Right atrium auricular region (tissue), 2 donors: ENCODE data around the gene INPP5D. TPM values are rescaled to one million over a fixed set of nuclear protein-coding genes. Genes with fewer than 3 reads are reported as not detected.

Source experiments
- DNase-seq: peaks from one replicate; pipeline ENCODE4 v3.0.0-alpha.2; 2019; ENCODE audit warnings: low spot score
- H3K27ac ChIP-seq, 2 donors: fragments of 200-600 bp; sonication (generic); 1 replicate in 1 of 2; 2 replicates in 1 of 2; pipeline ENCODE4 v1.5.1; 2016 to 2019
- H3K27me3 ChIP-seq, 2 donors: fragments of 200-600 bp; sonication (generic); one replicate each; pipeline versions ENCODE4 v1.5.1 to v1.6.0; 2017 to 2019
- H3K36me3 ChIP-seq: fragments of 200-600 bp; sonication (generic); one replicate; pipeline ENCODE4 v1.5.1; 2016
- H3K4me1 ChIP-seq, 2 donors: fragments of 200-600 bp; sonication (generic); one replicate each; pipeline versions ENCODE4 v1.5.1 to v1.6.0; 2017 to 2019
- H3K4me3 ChIP-seq, 2 donors: fragments of 200-600 bp; sonication (generic); 1 replicate in 1 of 2; 2 replicates in 1 of 2; pipeline ENCODE4 v1.5.1; 2017 to 2019; ENCODE audit warnings: mild to moderate bottlenecking in 1 of 2, moderate library complexity in 1 of 2
- H3K9me3 ChIP-seq, 2 donors: fragments of 200-600 bp; sonication (generic); one replicate each; pipeline ENCODE4 v1.5.1; 2019
- CTCF ChIP-seq, 2 donors: fragments of 200-600 bp; sonication (generic); IDR thresholded peaks; one replicate each; pipeline ENCODE4 v1.5.1; 2019; ENCODE audit warnings: antibody characterized with exemption in 2 of 2
- total RNA-seq, 2 donors: library from RNA; depleted of rRNA; stranded (reverse); fragments of >200 nt; gene quantifications; one replicate each; pipeline ENCODE4 v1.1.0, GENCODE V29; 2016

INPP5D gene
- total RNA-seq, 2 donors from 2014 or later = 2.9 to 7.0 TPM

DNA sequence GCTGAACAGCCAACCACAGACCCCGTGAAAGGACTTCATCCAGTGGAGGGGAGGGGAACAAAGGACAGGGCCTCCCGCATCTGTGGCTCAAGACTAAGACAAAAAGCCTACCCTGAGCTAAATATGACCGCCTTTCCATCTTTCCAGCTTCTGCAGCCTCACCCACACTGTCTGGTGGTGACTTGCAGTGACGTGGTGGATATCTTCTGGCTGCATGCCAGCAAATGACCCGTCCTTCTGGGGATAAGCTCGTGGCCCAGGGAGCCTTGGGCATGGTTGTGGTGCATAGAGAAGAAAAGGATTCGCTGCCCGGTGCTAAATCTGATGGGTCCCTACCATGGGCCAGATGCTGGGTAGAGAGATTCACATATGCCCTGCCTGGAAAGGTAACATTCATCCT lies 38.4 kb upstream of the INPP5D start:
- no peak for DNase-seq
- Histone ChIP-seq H3K4me1 (no peaks in the 10 kb centered on the region), H3K9me3 (peaks cover 7 to 13% of the 10 kb centered on the region in 2 donors), H3K4me3 (no peak overlapping the region), H3K36me3 (no peaks in the 10 kb centered on the region), H3K27me3 (no peaks in the 10 kb centered on the region), H3K27ac (no peak overlapping the region)
- TF ChIP-seq CTCF (IDR thresholded peaks at IDR 0.05) = no peak

- Histone ChIP-seq H3K4me3 (no peak overlapping the region), H3K4me1 (no peaks in the 10 kb centered on the region), H3K9me3 (peaks cover 7 to 9% of the 10 kb centered on the region in 2 donors), H3K27me3 (no peaks in the 10 kb centered on the region), H3K27ac (no peak overlapping the region), H3K36me3 (no peaks in the 10 kb centered on the region)
- TF ChIP-seq CTCF (IDR thresholded peaks at IDR 0.05) = no peak
- DNase-seq = no peak
These were observed 37.6 kb upstream of the INPP5D start for GRCh38 chr2:233022561-233022960.

DNA sequence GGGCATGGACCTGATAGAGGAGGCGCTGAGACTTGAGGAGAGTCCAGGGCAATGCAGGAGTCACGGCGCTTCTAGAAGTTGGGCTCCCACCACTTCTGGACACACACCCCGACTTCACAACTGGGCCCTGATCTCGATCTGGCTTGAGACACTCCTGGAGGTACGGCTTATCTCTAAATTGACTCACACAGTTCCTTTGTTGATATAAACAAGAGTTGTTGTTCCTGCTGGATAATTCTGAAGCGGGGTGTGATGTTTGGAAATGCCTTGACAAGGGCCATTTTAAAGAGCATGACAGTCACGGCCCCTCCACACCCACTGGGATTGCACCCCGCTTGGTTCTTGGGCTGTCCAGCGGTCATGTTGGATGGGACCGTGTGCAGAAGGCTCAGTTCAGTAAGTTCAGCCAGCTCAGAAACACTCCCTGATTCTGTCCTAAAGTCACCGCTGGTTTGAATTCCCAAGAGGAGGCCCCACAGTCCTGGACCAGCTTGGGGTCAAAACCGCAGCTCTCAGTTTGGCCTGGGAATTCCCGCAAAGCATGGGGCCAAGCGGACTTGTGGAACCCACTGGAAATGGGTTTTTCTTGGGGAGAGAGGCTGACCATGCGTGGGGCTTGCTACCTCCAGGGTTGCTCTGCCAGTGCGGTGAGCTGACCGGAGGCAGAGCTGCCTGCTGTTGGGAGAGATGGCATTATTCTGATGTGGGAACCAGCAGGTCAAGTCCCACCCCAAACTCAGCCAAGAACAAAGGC lies 37.0 kb upstream of the INPP5D start:
- TF ChIP-seq CTCF (IDR thresholded peaks at IDR 0.05) = no peak
- H3K4me3 ChIP-seq = no peak overlapping the region
- no peaks in the 10 kb centered on the region for H3K4me1 ChIP-seq
- no peak overlapping the region for H3K27ac ChIP-seq
- no peaks in the 10 kb centered on the region for H3K36me3 ChIP-seq
- peaks cover under 1 to 3% of the 10 kb centered on the region in 2 donors for H3K9me3 ChIP-seq
- no peak for DNase-seq
- H3K27me3 ChIP-seq = no peaks in the 10 kb centered on the region

- DNase-seq = no peak
- H3K4me1 ChIP-seq = no peaks in the 10 kb centered on the region
- no peak overlapping the region for H3K4me3 ChIP-seq
- no peaks in the 10 kb centered on the region for H3K36me3 ChIP-seq
- H3K27ac ChIP-seq = no peak overlapping the region
- H3K27me3 ChIP-seq = no peaks in the 10 kb centered on the region
- H3K9me3 ChIP-seq = no peaks in the 10 kb centered on the region
- no peak for TF ChIP-seq CTCF (IDR thresholded peaks at IDR 0.05)
These were observed 36.3 kb upstream of the INPP5D start for GRCh38 chr2:233023761-233024410.

- H3K27ac ChIP-seq = no peak overlapping the region
These were observed 34.4 kb upstream of the INPP5D start for GRCh38 chr2:233025706-233026105.

More at GRCh38 chr2:233025706-233026105, 34.4 kb upstream of the INPP5D start:
- H3K9me3 ChIP-seq = no peaks in the 10 kb centered on the region
- no peak overlapping the region for H3K4me3 ChIP-seq
- H3K27me3 ChIP-seq = no peaks in the 10 kb centered on the region
- no peak for DNase-seq
- H3K4me1 ChIP-seq = no peaks in the 10 kb centered on the region
- TF ChIP-seq CTCF (IDR thresholded peaks at IDR 0.05) = no peak
- H3K36me3 ChIP-seq = no peaks in the 10 kb centered on the region
